Stimulated activated CD8-positive, alpha-beta memory T cell treated with anti-CD3 and anti-CD28 coated beads, Interleukin-4, amount 100 ng/mL, for 1 hour (primary cell): Measurements from ENCODE around the gene CCDC185.
A peak's percentile ranks its signal among the peaks of the same experiment; 100 is the strongest.

Experiments
- DNase-seq, 2 donors: peaks; one replicate each; pipeline ENCODE4 v3.0.0-alpha.2; 2020; ENCODE audit warnings: low read depth in 2 of 2, low spot score in 1 of 2

Gene CCDC185

DNA sequence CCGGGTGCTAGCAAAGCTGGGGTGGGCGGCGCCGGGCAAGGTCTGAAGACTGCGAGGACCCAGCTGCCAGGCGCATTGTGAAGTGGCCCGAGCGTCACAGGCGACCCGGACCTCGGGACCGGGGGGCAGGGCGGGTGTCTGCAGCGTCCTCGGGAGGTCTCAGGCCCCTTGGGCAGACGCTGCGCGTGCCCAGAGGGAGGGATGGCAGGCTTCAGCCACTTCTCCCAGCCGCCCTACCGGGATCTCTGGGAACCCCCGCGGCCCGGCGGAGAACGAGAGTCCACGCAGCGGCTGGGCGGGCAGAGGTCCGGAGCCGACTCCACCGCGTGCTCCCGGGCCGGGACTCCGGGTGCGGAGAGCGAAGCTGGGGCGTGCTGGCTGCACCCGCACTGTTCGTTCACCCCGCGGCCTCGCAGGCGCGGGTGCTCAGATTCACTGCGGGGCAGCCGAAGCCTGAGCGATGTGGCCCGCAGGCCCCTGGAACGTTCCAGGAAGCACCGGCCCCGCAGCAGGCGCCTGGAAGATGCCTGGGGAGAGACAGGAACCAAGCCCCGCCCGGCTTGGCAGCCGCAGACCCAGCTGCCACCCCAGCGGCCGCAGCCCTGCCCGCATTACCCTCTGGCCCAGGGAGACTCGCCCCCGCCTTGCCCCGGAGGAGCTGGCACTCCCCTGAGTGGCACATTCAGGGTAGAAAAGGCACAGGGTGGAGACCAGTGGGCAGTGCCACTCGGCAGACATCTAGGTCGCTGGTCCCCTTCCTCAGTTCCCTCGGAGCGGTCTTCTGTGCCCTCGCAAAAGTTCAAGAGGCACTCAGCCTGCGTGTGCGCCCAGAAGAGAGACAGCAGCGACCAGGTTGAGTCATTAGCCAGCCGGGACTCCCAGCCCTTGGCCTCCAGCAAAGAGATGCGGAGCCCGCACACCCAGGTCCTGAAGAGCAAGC, at the start of gene CCDC185:
TSS of gene CCDC185 (plus strand) at position 141 of the 940 bp plus-strand sequence. CDS start at position 202, 61 bp downstream.
- no peak for DNase-seq

DNA sequence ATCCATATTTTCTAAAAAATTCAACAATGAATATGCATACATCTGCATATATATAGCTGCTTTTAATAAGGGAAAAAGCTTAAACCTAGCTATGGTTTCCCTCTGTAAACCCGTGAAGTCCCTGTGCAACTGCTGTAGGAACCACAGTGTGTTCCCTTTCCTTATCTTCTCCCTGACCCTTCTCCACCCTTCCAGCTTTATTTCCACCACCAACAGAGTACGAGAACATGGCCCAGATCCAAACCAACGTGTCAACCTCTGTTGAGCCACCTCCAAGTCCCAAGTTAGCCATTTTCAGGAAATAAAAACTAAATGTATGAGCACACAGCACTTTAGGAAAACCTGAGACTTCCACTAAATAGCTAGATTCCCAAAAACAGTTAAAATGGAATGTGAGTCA, 49.5 kb upstream of the CCDC185 start:
- no peak for DNase-seq

DNA sequence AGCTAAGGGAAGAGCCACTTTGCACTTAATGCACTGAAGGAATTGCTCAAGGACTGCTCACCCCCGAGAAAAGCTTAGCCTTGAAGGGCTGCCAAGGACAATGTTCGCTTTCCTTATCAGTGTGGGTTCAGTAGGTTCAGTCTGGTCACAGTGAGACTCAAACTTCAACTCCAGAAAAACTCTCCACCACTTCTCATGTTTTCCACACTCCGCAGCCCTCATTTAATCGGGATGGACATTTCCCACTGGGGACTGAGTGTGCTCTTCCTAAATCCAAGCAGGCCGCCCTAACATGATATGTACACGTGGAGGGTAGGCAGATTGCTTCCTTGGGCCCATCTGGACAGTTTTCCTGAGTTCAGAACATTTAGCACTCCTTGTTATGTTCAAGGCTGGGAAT, 48.7 kb upstream of the CCDC185 start:
- no peak for DNase-seq

DNA sequence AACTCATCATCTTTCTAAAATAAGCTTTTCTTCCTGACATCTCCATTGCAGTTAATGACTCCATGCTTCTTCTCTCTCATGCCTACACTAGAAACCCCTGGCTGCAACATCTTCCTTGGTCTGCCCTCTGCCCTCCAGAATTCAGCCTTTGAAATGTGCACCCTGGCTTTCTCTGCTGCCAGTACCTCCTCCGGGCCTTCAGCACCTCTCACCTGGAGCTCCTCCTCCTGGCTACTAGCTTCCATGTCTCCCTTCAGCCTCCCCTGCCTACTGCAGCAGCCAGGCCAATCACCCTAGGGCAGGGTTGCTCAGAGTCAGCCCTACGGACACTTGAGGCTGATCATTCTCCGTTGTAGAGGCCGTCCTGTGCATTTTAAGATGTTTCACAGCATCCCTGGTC, 47.5 kb upstream of the CCDC185 start:
- DNase-seq: no peak

DNA sequence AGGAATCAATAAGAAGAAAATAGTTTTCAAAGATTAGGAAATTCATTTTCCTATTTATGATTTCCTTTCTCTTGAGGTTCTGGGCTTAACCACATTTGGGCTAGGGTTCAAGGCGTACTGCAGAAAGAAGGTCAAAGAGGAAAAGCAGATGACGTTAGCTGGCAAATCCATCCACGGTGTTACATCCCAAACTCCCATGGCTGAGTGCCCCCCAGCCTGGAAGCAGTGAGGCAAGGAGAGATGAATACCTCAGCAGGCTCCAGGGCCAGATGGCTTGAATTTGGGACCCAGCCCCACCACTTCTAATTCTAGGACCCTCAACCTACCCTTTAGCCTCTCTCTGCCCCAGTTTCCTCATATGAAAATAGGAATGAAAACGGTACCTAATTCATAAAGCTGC, 46.9 kb upstream of the CCDC185 start:
- no peak for DNase-seq

DNA sequence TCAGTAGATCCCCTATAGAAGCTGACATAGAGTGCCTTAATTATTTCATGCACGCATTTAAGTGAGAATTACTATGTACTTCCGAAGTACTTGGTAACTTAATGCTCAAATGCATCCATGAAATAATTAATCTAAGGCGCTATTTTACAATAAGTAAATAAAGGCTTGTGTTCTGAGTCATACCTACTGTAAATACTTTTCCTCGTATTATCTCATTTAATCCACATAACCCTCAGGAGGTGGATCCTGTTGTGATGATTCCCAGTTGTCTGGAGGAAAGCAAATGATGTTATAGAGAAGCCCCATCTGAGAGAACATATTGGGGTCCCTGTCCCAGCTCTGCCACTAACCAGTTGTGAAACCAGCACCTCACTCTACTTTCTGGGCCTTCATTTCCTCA, 45.6 kb upstream of the CCDC185 start:
- DNase-seq: no peak

DNA sequence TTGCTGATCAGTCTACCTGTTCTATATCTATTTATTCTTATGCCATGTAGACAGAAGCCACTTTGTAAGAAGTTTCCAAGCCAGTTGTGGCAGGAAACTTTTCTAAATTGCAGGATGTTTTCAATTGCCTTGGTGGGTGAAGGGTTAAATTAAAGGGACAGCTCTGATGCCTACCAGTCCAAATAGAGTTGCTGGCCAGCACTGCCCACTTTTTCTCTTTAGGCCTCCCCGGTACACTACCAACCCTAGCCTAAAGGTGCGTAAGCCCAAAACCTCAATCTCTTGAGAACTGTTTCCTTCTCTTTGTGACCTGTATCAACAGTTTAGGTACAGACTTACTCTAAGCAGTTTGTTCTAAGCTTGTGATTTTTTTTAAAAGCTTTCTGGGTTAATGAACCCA, 44.8 kb upstream of the CCDC185 start:
- no peak for DNase-seq

DNA sequence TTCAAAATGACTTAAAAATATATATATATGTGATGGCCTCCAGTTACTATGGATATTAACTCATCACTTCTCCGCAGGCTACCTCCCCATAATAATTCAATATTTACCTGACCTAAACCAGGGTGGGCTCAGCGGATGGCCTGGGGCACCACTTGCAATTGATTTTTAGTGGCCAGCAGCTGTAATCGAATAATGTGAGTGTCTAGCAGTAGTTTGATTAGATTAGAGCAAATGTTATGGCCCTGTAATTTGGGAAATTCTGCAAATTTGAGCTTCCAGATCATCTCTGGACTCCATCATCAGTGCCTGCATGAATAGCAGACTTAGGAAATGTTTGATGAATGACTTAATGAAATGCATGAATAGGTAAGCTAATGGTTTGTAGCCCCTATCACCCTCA, 44.0 kb upstream of the CCDC185 start:
- no peak for DNase-seq

DNA sequence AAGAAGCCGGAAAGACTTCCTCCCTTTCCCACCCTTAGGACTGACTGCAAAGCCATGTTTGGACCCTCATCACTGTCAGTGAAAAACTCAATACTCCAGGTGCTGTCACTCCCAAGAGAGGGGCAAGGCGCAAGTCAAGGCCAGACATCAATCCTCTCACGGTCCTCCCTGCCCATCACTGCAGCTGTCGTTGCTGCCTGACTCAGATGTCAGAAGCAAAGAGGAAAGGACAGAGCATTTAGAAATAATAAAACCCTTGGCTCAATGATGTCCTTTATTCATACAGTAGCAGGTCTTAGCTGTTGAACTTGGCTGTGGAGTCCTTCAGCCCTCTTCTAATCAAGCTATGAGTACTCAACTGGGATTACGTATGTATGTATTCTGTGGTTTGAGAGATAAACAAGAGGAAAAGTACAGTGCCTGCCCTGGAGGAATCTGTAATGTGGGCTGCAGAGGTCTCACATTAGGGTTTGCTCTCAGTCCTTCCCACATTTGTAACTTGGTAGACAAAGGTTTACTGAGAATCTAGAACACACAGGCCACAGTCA, 42.8 kb upstream of the CCDC185 start:
- DNase-seq: no peak

DNA sequence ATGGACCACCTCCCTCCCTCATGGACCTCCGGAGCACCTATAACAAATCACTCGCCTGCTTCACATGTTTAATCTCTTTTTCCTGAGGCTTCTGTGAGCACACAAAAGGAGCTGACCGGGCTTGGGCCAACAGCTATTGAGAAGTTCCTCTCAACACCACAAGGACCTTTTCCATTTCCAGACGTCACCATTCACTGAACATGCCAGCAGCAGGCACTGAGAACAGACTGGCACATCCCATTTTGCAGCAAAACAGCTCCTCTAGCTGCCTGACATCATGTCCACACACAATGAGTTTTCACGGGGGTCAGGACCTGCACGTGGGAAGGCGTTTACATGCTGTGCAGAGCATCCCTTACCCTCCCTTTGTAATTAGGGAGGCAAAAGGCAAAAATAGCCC, 40.3 kb upstream of the CCDC185 start:
- DNase-seq: no peak

DNA sequence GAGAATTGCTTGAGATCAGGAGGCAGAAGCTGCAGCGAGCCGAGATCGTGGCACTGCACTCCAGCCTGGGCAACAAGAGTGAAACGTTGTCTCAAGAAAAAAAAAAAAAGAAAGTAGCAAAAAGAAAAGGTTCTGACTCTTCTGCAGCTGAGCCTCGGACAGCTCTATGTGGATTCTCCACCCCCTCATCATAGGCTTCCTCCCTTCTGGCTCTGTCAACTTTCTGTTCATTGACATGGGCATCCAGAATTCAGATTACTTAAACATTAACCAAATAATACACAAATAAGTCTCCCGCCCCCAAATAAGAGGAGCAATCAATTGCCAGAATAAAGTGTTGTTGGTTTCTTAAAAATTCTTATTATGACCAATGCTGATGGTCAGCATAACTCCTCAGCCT, 39.3 kb upstream of the CCDC185 start:
- no peak for DNase-seq

DNA sequence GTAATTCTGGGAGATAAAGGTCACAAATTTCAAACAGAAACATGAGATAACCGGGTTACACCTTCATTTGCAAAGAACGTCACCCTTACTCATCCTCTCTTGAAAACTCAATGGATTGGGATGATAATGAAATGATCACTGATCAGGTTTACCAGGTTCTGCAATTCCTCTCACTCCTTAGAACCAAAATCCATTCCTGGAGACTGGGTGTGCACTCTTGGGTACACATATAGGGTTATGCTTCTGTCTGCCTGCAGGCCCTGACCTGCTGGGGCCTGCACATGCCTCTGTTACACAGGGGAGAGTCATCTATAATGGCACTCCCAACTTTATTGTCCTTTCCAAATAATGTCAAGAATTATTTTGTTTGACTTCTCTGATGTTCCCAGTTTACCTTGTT, 37.5 kb upstream of the CCDC185 start:
- no peak for DNase-seq

DNA sequence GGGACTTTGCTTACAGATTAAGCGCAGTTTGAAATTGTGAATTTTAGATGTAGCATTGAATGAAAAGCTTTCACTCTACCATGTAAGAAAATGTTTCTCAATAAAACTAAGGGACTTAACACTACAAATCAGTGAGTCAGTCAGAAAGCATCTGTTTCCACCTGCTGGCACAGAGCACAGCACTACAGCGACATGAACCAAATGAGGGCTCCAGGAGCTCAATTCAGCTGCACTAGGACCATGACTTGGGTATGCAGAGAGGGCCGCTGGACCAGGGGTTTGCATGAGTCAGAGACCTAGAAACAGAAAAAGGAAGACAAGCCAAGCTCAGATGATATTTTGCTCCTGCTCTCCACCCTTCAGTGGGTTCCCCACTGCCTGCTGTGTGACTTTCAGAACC, 34.4 kb upstream of the CCDC185 start:
- DNase-seq: no peak

DNA sequence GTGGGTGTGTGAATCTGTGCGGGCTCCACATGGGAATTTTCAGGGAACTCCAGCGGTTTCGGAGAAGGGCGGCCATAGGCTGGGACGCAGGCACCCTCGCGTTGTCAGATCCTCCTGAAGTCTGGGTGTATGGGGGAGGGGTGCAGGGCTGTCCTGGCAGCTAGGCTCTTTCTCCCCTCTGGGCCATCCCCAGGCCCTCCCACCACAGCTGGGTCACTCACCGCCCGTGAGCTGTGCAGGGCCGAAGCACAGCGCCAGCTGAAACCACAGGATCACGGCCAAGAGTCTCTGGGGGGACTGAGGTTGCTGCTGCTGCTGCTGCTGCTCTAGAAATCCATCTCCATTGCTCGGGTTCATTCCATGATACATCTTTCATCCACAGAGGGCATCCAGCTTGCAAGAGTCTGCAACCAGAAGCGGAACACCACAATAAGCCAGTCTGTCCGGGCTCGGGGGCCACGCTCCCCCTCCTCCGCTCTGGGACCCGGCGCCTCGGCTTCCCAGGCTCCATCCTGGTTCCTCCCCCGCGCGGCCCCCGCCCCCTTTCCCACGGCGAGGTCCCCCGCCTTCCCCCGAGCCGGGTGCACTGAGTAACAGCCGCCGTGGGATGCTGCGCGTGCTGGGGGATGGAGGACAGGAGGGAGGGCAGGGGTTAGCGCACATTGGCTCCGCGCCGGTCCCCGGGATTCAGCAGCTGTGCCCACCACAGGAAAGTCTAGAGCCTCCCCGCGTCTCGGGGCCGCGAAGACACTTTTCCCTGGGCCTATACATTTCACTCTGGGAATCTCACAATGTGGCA, 30.0 kb upstream of the CCDC185 start:
- no peak for DNase-seq

DNA sequence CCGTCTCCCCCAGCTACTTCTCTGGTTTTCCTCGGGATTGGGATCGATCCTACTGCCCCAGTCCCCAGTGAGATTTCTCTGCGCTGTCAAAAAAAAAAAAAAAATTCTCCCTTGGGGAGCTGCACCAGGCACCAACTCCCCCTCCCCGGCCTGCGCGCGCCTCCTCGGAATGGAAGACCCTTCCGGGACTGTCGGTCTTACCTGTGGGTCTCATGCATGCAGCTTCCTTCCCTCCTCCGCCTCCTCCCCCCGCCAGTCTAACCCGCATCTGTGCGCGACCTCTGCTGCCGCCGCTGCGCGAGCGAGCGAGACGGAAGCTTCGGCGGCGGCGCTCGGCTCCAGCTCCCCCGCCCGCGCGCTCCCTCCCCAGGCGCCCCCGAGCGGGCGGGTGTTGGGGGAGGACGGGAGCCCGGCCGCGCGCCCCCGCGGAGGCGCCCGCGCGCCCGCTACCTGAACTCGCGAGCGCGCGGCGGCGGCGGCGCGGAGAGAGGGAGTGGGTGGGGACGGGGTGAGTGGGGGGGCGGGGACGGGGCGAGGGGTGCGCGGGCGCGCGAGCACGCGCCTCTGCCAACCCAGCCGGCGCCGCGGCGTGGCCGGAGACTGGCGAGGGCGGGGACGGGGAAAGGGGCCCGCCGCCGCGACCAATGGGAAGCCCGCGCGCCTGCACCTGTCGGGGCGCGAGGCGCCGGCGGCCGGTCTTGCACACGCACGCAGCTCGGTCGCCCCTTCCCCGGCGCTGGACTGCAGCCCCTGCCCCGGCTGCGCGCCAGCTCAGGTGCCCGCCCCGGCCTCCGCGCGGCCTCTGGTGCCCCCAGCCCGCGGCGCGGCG, 29.1 kb upstream of the CCDC185 start, which contains the start of gene SUSD4:
TSS of gene SUSD4 (minus strand) at position 321 of the 829 bp plus-strand sequence. CDS start 751 bp downstream, outside the sequence.
- peak; percentile 7 to 50 for DNase-seq

DNA sequence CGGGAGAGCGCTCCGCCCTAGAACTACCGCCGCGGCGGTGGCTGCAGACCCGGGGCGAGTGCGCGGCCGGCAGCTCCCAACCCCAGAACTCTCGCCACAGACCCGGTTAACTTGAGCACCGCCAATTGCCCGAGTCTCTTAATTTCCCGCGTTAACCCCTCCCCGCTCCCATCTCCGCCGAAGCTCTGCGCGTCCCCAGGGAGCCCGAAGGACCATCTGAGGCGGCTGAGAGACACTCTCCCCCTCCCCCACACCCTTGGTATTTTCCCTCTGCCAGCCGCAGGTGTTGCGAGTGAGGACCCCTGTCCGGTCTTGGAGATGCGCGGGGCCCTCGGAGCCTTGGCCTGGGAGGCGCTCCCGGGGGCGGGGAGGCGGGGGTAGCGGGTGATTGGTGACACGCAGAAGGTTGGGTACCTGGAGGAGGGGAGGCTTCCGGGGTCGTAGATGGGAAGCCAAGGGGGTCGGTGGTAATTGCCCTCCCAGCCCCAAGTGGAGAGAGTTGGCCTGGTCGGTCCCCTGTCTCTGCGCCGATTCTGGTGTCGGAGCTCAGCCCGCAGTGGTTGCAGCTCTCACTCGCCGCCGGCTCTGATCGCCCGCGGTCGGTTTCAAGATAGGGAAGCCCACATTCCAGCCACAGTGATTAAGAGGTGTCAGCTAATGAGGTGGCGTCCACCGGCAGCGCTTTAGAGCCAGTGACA, 28.4 kb upstream of the CCDC185 start:
- DNase-seq: no peak

DNA sequence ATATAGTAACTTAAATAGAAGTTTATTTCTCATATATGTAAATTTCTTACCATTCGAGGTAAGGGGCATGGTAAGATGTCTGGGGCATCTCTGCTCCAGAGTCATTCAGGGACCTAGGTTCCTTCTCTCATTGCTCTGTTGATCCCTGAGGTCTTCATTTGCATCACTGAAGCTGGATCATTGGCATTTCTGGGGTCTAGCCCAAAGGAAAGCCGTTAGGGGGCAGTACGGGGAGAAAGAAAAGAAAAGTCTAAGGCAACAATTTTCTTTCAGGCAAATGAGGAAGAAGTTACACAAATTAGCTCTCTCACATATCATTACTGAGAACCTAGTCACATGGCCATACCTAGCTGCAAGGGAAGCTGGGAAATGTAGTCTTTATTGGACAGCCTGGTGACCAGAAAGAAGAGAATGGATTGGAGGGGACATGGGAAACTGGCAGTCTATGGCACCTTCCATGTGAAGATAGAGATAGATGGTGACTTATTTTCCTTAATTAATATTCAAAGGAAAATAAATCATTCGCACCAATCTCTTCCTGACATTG, 19.1 kb upstream of the CCDC185 start:
- DNase-seq: no peak

DNA sequence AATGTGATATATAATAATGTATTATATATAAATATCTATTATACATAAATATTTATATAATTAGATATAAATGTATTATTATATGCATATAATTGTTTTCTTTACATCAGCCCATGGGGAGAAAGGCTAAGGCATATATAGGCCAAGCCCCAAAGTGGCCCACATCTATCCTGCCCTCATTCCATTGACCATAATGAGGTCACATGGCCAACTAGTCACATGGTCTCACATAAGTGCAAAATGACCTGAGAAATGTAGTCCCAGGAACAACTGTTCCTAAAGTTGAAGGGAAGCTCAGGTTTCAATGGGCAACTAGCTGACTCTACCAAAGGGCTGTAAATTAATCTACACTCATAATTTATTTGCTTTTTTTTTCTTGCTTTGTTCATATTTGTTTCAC, 14.5 kb upstream of the CCDC185 start:
- no peak for DNase-seq

DNA sequence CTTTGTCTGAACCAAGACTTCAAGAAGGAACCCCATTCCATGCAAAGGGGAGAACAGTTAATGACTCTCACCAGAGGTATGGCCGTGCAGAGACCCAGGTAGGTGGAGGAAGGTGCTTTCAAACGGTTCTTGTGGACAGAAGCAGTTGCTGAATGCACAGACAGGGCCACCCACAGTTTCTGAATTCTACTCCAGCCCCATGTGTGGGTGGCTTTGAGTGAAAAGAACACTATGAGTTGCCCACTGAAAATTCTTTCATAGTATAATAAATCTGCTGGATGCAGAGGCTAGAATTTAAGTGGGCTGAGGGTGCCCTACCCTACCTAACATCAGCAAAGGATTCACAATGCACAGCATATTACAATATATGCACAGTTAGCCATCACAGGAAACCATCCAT, 7.2 kb upstream of the CCDC185 start:
- DNase-seq: no peak

DNA sequence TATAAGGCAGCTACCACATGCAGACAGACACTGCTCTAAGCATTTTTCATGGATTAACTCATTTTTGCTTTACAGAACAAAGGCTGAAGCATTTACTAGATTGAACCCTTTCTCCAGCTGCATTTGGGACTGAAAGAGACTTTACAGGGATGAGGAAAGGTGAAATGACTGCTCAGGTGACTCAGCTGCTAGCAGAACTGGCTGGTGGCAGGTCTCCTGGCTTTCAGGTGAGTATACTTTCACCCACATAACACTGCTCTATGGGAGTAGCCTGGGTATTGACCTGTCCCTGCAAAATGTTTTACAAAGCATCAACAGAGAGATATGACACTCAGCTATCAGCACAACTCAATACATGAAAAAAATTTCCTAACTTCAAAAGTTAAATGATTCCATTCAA, 2.6 kb upstream of the CCDC185 start:
- no peak for DNase-seq
